K562 (cell line): ENCODE results near the gene ATP5ME. TPM values are rescaled to one million over a fixed set of nuclear protein-coding genes. Genes with fewer than 3 reads are reported as not detected.

ENCODE experiments used
- CBX1 ChIP-seq: sonication (generic); IDR thresholded peaks from 2 replicates; pipeline ENCODE4 v1.6.1; 2016; ENCODE audit warnings: antibody characterized with exemption, low read depth, mild to moderate bottlenecking
- CEBPG ChIP-seq, 3 experiments: fragments of 200-800 bp in 1 of 3; sonication (Bioruptor generic) in 1 of 3; sonication (generic) in 1 of 3; formaldehyde crosslinking in 1 of 3; IDR thresholded peaks in 2 of 3; conservative IDR thresholded peaks in 1 of 3; 2 replicates each; pipeline versions ENCODE4 v1.6.1 to v1.8.0; 2016 to 2022; ENCODE audit warnings: missing compliant biosample characterization in 2 of 3, missing genetic modification characterization in 2 of 3, mild to moderate bottlenecking in 1 of 3, missing genetic modification reagents in 1 of 3
- CREM ChIP-seq: IDR thresholded peaks from 2 replicates; pipeline ENCODE4 v1.6.1; 2014; ENCODE audit warnings: antibody characterized with exemption, low read depth
- IFI16 ChIP-seq: fragments of 250-450 bp; sonication (Bioruptor Pico); IDR thresholded peaks from 2 replicates; pipeline ENCODE4 v2.1.2; 2022; ENCODE audit warnings: mild to moderate bottlenecking, inconsistent platforms
- JUN ChIP-seq, 2 experiments: sonication (generic) in 1 of 2; formaldehyde crosslinking in 1 of 2; IDR thresholded peaks; 2 replicates each; pipeline versions ENCODE4 v1.6.1 to v1.8.0; 2012 to 2022; ENCODE audit warnings: borderline replicate concordance in 2 of 2, mild to moderate bottlenecking in 2 of 2, improper control_type of control experiment in 1 of 2, low read depth in 1 of 2, low read length in 1 of 2, missing genetic modification reagents in 1 of 2
- MCM7 ChIP-seq, 2 experiments: fragments of 450-650 bp; IDR thresholded peaks; 2 replicates each; pipeline ENCODE4 v1.6.1; 2016 to 2018
- NCOA6 ChIP-seq: fragments of 450-650 bp; IDR thresholded peaks from 2 replicates; pipeline ENCODE4 v1.6.1; 2017; ENCODE audit warnings: mild to moderate bottlenecking
- SNRNP70 ChIP-seq: fragments of 200-400 bp; formaldehyde crosslinking; optimal IDR thresholded peaks from 2 replicates; pipeline ENCODE3; 2017; ENCODE audit warnings: low read depth, low read length
- TCFL5 ChIP-seq: fragments of 250-450 bp; sonication (Bioruptor Pico); conservative IDR thresholded peaks from 2 replicates; pipeline ENCODE4 v1.6.1; 2021; ENCODE audit warnings: mild to moderate bottlenecking, moderate library complexity, matching md5 sums
- YY1 ChIP-seq, 3 experiments: IDR thresholded peaks; 2 replicates each; pipeline ENCODE4 v1.6.1; 2011; ENCODE audit warnings: low read length in 2 of 3, mild to moderate bottlenecking in 2 of 3, moderate library complexity in 2 of 3, borderline replicate concordance in 1 of 3, control low read depth in 1 of 3, low read depth in 1 of 3; ENCODE audit not compliant: insufficient read depth in 3 of 3, insufficient replicate concordance in 2 of 3, control insufficient read depth in 1 of 3, insufficient read length in 1 of 3; ENCODE audit errors: extremely low read depth in 1 of 3
- ZNF263 ChIP-seq: sonication (generic); formaldehyde crosslinking; IDR thresholded peaks from 2 replicates; pipeline ENCODE4 v1.8.0; 2022; ENCODE audit warnings: mild to moderate bottlenecking, missing genetic modification reagents, borderline replicate concordance
- polyA plus RNA-seq, 8 experiments: library from polyadenylated mRNA; depleted of rRNA in 4 of 8; stranded (reverse) in 5 of 8; unstranded in 3 of 8; fragments of >200 nt; fragmentation: Nextera tagmentation in 2 of 8; fragmentation: Illumina TruSeq in 1 of 8; extraction: Ambion mirVana in 2 of 8; extraction: Trizol in 1 of 8; gene quantifications; 2 replicates each; pipeline versions ENCODE4 v1.2.1 to v1.2.3, GENCODE V29; 2011 to 2014; ENCODE audit warnings: inconsistent platforms in 1 of 8, missing spikeins in 1 of 8
- total RNA-seq, 7 experiments: library from RNA; depleted of rRNA in 6 of 7; stranded (reverse); fragments of >200 nt in 6 of 7; fragmentation: Illumina TruSeq in 2 of 7; extraction: Trizol in 2 of 7; gene quantifications; 2 replicates each; pipeline versions ENCODE4 v1.2.1 to v1.2.3, GENCODE V29; 2011 to 2021; ENCODE audit warnings: low replicate concordance in 1 of 7
- TF ChIP-seq, protein P1 (sequence below): sonication (generic); IDR thresholded peaks from 2 replicates; pipeline ENCODE4 v1.6.1; 2016
- TF ChIP-seq, protein P2 (sequence below): fragments of 250-450 bp; sonication (Bioruptor Pico); IDR thresholded peaks from 2 replicates; pipeline ENCODE4 v1.8.0; 2021; ENCODE audit warnings: borderline replicate concordance, mild to moderate bottlenecking, moderate library complexity; ENCODE audit not compliant: poor library complexity, severe bottlenecking
- TF ChIP-seq, protein P3 (sequence below): fragments of 250-450 bp; sonication (Bioruptor Pico); IDR thresholded peaks from 2 replicates; pipeline ENCODE4 v1.8.0; 2022; ENCODE audit warnings: moderate library complexity, mild to moderate bottlenecking, inconsistent platforms
- TF ChIP-seq, protein P4 (sequence below), 2 experiments: fragments of 450-650 bp; IDR thresholded peaks; 2 replicates each; pipeline ENCODE4 v1.6.1; 2016
- TF ChIP-seq, protein P5 (sequence below): sonication (generic); formaldehyde crosslinking; IDR thresholded peaks from 2 replicates; pipeline ENCODE4 v1.8.1; 2023; ENCODE audit warnings: mild to moderate bottlenecking, missing genetic modification reagents
- TF ChIP-seq, protein P6 (sequence below): sonication (generic); formaldehyde crosslinking; IDR thresholded peaks from 2 replicates; pipeline ENCODE4 v1.9.0; 2022; ENCODE audit warnings: mild to moderate bottlenecking, missing genetic modification reagents

The ATP5ME gene
- total and polyA plus RNA-seq, 9 of the 15 experiments (the other 6 are each of a cell fraction or from before 2014, with no cell fraction given), result 509 to 2,480 (median 887) TPM

DNA sequence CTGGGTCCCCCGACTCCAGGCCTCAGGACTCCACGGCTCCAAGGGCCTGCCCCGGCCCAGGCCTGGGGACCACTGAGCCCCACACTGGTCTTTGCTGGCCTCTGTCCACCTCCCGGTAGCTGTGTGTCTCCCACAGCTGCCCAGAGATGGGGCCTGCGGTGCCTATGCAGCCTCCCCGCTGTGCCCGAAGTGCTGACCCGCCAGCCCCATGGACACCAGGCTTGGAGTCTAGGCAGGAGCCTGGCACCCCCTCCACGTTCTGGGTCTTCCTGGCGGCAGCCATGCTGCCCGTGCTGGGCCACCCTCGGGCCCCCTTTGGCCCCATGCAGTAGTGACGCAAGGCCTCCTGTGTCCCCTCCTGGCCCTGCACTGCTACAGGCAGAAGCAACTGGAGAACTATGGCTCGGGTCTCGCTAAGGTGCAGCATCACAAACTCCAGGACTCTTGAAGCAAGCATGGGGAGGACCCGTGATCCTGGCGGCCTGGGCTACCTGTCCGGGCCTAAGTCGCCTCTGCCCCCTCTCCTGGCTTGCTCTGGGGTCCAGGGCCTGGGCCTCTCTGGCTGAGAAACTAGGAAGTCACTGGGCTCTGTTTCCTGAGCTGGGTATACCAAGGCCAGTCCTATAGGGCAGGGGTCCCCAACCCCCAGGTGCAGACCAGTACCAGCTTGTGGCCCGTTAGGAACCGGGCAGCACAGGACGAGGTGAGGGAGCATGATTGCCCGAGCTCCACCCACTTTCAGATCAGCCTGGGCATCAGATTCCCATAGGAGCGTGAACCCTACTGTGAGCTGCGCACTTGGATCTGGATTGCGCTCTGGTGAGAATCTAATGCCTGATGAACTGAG is 1.2 kb upstream of the ATP5ME start (continued):
- peak; percentile 62 for TF ChIP-seq CEBPG (CRISPR knock-in tag; IDR thresholded peaks at IDR 0.05)
- TF ChIP-seq CEBPG (tag; conservative IDR thresholded peaks at IDR 0.05 in 1 of 2, IDR thresholded peaks at IDR 0.05 in 1 of 2), result no peak
- no peak for TF ChIP-seq ZNF263 (CRISPR knock-in tag)
- TF ChIP-seq, protein P1, sequence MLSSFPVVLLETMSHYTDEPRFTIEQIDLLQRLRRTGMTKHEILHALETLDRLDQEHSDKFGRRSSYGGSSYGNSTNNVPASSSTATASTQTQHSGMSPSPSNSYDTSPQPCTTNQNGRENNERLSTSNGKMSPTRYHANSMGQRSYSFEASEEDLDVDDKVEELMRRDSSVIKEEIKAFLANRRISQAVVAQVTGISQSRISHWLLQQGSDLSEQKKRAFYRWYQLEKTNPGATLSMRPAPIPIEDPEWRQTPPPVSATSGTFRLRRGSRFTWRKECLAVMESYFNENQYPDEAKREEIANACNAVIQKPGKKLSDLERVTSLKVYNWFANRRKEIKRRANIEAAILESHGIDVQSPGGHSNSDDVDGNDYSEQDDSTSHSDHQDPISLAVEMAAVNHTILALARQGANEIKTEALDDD, result no peak
- TF ChIP-seq, protein P2, sequence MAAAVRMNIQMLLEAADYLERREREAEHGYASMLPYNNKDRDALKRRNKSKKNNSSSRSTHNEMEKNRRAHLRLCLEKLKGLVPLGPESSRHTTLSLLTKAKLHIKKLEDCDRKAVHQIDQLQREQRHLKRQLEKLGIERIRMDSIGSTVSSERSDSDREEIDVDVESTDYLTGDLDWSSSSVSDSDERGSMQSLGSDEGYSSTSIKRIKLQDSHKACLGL, result no peak
- TF ChIP-seq IFI16 (CRISPR knock-in tag), result no peak
- TF ChIP-seq SNRNP70, result no peak
- TF ChIP-seq NCOA6, result no peak
- TF ChIP-seq, protein P3, sequence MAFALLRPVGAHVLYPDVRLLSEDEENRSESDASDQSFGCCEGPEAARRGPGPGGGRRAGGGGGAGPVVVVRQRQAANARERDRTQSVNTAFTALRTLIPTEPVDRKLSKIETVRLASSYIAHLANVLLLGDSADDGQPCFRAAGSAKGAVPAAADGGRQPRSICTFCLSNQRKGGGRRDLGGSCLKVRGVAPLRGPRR, result no peak
- TF ChIP-seq MCM7 (IDR thresholded peaks at IDR 0.05), result no peak
- no peak for TF ChIP-seq TCFL5
- no peak for TF ChIP-seq JUN (IDR thresholded peaks at IDR 0.05; ENCODE audit: borderline replicate concordance, low read depth, low read length)
- TF ChIP-seq JUN (CRISPR knock-in tag; IDR thresholded peaks at IDR 0.05; ENCODE audit: borderline replicate concordance), result no peak
- TF ChIP-seq CREM, result no peak
- TF ChIP-seq CBX1, result 0 out of 2 replicates have a peak, but pooled peaks have one; percentile 10
- TF ChIP-seq, protein P4, sequence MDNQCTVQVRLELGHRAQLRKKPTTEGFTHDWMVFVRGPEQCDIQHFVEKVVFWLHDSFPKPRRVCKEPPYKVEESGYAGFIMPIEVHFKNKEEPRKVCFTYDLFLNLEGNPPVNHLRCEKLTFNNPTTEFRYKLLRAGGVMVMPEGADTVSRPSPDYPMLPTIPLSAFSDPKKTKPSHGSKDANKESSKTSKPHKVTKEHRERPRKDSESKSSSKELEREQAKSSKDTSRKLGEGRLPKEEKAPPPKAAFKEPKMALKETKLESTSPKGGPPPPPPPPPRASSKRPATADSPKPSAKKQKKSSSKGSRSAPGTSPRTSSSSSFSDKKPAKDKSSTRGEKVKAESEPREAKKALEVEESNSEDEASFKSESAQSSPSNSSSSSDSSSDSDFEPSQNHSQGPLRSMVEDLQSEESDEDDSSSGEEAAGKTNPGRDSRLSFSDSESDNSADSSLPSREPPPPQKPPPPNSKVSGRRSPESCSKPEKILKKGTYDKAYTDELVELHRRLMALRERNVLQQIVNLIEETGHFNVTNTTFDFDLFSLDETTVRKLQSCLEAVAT (IDR thresholded peaks at IDR 0.05), result peak in 1 of 2 experiments; percentile 36; a peak in 1 of 4 replicates
- peak in 1 of 3 experiments; percentile 62 for TF ChIP-seq YY1 (IDR thresholded peaks at IDR 0.05; ENCODE audit: borderline replicate concordance in 1 of 3, control insufficient read depth in 1 of 3, extremely low read depth in 1 of 3, insufficient read depth in 3 of 3, insufficient read length in 1 of 3, insufficient replicate concordance in 2 of 3, low read depth in 1 of 3, low read length in 2 of 3)
- TF ChIP-seq, protein P5, sequence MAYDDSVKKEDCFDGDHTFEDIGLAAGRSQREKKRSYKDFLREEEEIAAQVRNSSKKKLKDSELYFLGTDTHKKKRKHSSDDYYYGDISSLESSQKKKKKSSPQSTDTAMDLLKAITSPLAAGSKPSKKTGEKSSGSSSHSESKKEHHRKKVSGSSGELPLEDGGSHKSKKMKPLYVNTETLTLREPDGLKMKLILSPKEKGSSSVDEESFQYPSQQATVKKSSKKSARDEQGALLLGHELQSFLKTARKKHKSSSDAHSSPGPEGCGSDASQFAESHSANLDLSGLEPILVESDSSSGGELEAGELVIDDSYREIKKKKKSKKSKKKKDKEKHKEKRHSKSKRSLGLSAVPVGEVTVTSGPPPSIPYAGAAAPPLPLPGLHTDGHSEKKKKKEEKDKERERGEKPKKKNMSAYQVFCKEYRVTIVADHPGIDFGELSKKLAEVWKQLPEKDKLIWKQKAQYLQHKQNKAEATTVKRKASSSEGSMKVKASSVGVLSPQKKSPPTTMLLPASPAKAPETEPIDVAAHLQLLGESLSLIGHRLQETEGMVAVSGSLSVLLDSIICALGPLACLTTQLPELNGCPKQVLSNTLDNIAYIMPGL (CRISPR knock-in tag), result 0 out of 2 replicates have a peak, but pooled peaks have one; percentile 3
- TF ChIP-seq, protein P6, sequence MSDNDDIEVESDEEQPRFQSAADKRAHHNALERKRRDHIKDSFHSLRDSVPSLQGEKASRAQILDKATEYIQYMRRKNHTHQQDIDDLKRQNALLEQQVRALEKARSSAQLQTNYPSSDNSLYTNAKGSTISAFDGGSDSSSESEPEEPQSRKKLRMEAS (CRISPR knock-in tag), result 0 out of 2 replicates have a peak, but pooled peaks have one; percentile 20
- TF ChIP-seq, all 486 proteins: peak for 12
